Heart right ventricle (tissue), 16 donors: ENCODE data around the gene PRKAR1B. TPM values are rescaled to one million over a fixed set of nuclear protein-coding genes. Genes with fewer than 3 reads are reported as not detected.

ENCODE experiments used
- ATAC-seq, 8 donors: fragments of 200-7000 bp; cut with Tn5 transposase; one replicate each; pipeline ENCODE4 v1.9.1; 2020; ENCODE audit warnings: mild to moderate bottlenecking in 8 of 8, moderate library complexity in 8 of 8, moderate number of reproducible peaks in 1 of 8
- DNase-seq, 2 donors: peaks; one replicate each; pipeline ENCODE4 v3.0.0-alpha.2; 2020
- H3K27ac ChIP-seq, 10 donors: fragments of 200-600 bp; sonication (generic) in 2 of 10; one replicate each; pipeline versions ENCODE4 v1.5.0 to v1.8.0; 2020 to 2022; ENCODE audit warnings: mild to moderate bottlenecking in 3 of 10
- H3K27me3 ChIP-seq, 7 donors: fragments of 200-600 bp; one replicate each; pipeline ENCODE4 v1.8.0; 2021 to 2022; ENCODE audit warnings: mild to moderate bottlenecking in 2 of 7
- H3K36me3 ChIP-seq, 9 donors: fragments of 200-600 bp; sonication (generic) in 1 of 9; one replicate each; pipeline versions ENCODE4 v1.5.0 to v1.8.0; 2020 to 2022; ENCODE audit warnings: mild to moderate bottlenecking in 2 of 9
- H3K4me1 ChIP-seq, 9 donors: fragments of 200-600 bp; sonication (generic) in 1 of 9; one replicate each; pipeline versions ENCODE4 v1.5.0 to v1.8.0; 2020 to 2022; ENCODE audit warnings: mild to moderate bottlenecking in 4 of 9
- H3K4me3 ChIP-seq, 10 donors: fragments of 200-600 bp; sonication (generic) in 2 of 10; one replicate each; pipeline versions ENCODE4 v1.5.0 to v1.8.0; 2020 to 2022; ENCODE audit warnings: mild to moderate bottlenecking in 7 of 10, moderate library complexity in 2 of 10
- H3K9me3 ChIP-seq, 11 donors: fragments of 200-600 bp in 10 of 11; sonication (generic) in 2 of 11; one replicate each; pipeline versions ENCODE4 v1.5.0 to v1.8.0; 2013 to 2022; ENCODE audit warnings: mild to moderate bottlenecking in 2 of 11, control low read depth in 1 of 11, moderate library complexity in 1 of 11
- WGBS, 2 donors: extraction: QIAGEN DNeasy Blood & Tissue Kit; methylation state at CpG; one replicate each; pipeline ENCODE4 v1.1.7; 2013; ENCODE audit warnings: inconsistent platforms in 1 of 2; 5-methylcytosine and 5-hydroxymethylcytosine counted together
- intact Hi-C, 10 donors: fragments of 100-400 bp; cut with DNase I; formaldehyde crosslinking; loops; one replicate each; pipeline versions ENCODE4 v1.11.1 to v1.14.2; 2022
- polyA plus RNA-seq, 2 donors: library from polyadenylated mRNA; stranded (reverse); fragments of 200-250 nt; gene quantifications; one replicate each; pipeline ENCODE4 v1.2.3, GENCODE V29; 2013
- total RNA-seq, 10 donors: library from RNA; stranded (reverse); fragmentation: NEBNext Ultra II Directional in 3 of 10; extraction: Animal tissue kit (Norgen Biotek cat#: 25700) in 3 of 10; gene quantifications; one replicate each; pipeline versions ENCODE4 v1.2.1 to v1.2.4, GENCODE V29; 2021 to 2023
- TF ChIP-seq, protein P1 (sequence below), 9 donors: fragments of 200-600 bp; sonication (generic) in 2 of 9; IDR thresholded peaks; one replicate each; pipeline versions ENCODE4 v1.5.0 to v1.8.0; 2021 to 2022; ENCODE audit warnings: antibody characterized with exemption in 9 of 9, mild to moderate bottlenecking in 5 of 9, moderate library complexity in 1 of 9
- donor health status: Arrhythmogenic right ventricular cardiomyopathy.
- donor health status: ischemic (EF 13 %, LVEDD 7.1; RV severe dilation, severe dysfunction).
- donor health status: healthy with polysubstance abuse.
- donor health status: DM: no; HTN: yes; CAD: no.
- donor health status: DM: no; HTN: no; CAD: no.
- donor health status: ischemic (EF 25% LVEDD 6.9; RV normal size, moderate dysfunction).
- donor health status: ischemic (EF 25% LVEDD 5.7; RV mildly dilated, moderate dysfunction).
- donor health status: healthy.
- donor health status: DM: yes; HTN: yes; CAD: no.
- donor health status: Ischemic cardiomyopathy.
- donor health status: ischemic (EF 35%, LVEDD 5.7; RV mildly dilated, moderate dysfunction).
- donor health status: nonischemic (EF 11% LVEDD 7.7; RV severe dilation, severe dysfunction).
- donor health status: DM: yes; HTN: yes; CAD: no.
- donor health status: PGD.
- donor health status: ischemic (EF 29% LVEDD 5.4; RV normal size, mild dysfunction).
- donor health status: nonischemic (EF 23%, LVEDD 6.1; RV moderate dilation, normal function).

The PRKAR1B gene
- total and polyA plus RNA-seq, 12 donors: 5.0 to 24.5 (median 20.6) TPM

DNA sequence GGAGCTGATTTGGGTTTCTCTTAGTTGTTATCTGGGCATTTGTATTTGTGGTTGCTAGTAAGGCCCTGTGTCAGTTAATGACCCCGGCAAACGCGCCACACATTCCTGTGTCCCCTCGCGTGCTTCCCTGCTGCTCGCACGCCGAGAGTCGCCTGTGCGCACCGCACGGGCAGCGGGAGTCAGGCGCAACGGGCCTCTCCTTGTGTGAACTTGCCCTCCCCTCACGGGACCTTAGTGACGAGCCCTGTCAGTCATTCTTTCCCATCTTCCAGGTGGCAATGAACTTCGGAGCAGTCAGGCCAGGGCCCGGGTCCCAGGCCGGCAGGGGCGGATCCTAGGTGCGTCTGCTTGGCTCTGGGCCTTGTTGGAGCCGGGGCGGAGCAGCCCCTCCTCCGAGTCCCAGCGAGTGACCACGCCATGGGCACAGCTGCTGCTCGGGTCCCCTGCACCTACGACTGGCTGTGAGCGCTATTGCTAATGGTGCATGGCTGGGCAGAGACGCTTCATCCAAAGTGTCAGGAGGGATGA lies 12.4 kb upstream of the PRKAR1B start:
- TF ChIP-seq, protein P1, sequence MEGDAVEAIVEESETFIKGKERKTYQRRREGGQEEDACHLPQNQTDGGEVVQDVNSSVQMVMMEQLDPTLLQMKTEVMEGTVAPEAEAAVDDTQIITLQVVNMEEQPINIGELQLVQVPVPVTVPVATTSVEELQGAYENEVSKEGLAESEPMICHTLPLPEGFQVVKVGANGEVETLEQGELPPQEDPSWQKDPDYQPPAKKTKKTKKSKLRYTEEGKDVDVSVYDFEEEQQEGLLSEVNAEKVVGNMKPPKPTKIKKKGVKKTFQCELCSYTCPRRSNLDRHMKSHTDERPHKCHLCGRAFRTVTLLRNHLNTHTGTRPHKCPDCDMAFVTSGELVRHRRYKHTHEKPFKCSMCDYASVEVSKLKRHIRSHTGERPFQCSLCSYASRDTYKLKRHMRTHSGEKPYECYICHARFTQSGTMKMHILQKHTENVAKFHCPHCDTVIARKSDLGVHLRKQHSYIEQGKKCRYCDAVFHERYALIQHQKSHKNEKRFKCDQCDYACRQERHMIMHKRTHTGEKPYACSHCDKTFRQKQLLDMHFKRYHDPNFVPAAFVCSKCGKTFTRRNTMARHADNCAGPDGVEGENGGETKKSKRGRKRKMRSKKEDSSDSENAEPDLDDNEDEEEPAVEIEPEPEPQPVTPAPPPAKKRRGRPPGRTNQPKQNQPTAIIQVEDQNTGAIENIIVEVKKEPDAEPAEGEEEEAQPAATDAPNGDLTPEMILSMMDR (IDR thresholded peaks at IDR 0.05): no peak
- DNase-seq (no peak), ATAC-seq (peak in 5 of 8 donors; percentile 8 to 51 (median 11))
- no peak overlapping the region for H3K4me3 ChIP-seq
- H3K9me3 ChIP-seq: peaks cover 0 to 7% (median 2%) of the 10 kb centered on the region in 11 donors
- 91 to 96% methylated on average over 31 of the region's 31 CpGs for WGBS, 2 donors
- H3K27me3 ChIP-seq: no peaks in the 10 kb centered on the region
- intact Hi-C loops: loop anchor here in 2 of 10 donors (10.0 kb wide), 2 partner anchors 225 to 235 kb away; partner anchors contain the start of gene PDGFA (in 1 of the 2)
- H3K27ac ChIP-seq: peak overlapping the region in 1 of 10 donors; percentile 51
- peaks cover 0 to 46% (median 3%) of the 10 kb centered on the region in 9 donors for H3K36me3 ChIP-seq
- peaks cover 0 to 21% (median 4%) of the 10 kb centered on the region in 9 donors for H3K4me1 ChIP-seq

DNA sequence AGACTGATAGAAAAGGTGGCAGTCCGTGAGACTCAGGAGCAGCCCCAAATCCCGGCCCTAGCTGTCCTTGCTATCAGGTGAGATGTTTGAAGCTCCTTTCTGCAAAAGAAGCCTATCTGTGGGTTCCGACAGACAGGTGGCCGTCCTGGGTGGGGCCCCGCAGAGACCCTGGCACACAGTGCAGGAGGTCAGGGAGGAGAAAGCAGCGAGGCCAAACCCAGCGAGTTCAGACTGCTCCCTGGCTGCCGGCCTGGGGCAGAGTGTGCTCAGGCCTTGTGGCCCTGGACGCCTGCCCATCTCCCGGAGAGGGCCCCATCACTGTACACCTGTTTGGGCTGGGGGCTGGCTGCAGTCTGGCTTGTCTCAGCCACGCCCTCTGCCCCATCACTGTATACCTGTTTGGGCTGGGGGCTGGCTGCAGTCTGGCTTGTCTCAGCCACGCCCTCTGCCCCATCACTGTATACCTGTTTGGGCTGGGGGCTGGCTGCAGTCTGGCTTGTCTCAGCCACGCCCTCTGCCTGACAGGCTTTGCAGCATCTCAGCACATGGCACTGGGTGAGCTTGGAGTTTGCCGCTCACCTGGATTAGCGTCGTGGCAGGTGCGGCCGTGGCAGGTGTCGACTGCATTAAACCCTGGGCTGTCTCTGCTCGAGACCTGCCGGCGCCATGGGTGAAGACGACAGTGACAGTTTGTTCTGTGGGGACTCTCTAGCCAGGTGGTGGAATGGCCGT lies 11.8 kb upstream of the PRKAR1B start:
- no peak overlapping the region for H3K4me3 ChIP-seq
- DNase-seq: peak in 1 of 2 donors; percentile 50
- 69 to 78% methylated on average over 24 of the region's 24 CpGs for WGBS, 2 donors
- no peaks in the 10 kb centered on the region for H3K27me3 ChIP-seq
- peak overlapping the region; percentile 12 to 73 (median 50) for H3K27ac ChIP-seq
- intact Hi-C loops: loop anchor here in 2 of 10 donors (10.0 kb wide), 2 partner anchors 224 to 234 kb away; partner anchors contain the start of gene PDGFA (in 1 of the 2)
- peak; percentile 48 to 97 (median 86) for ATAC-seq
- peaks cover 0 to 52% (median 4%) of the 10 kb centered on the region in 9 donors for H3K36me3 ChIP-seq
- peaks cover 0 to 21% (median 4%) of the 10 kb centered on the region in 9 donors for H3K4me1 ChIP-seq
- TF ChIP-seq, protein P1 (IDR thresholded peaks at IDR 0.05): peak in 3 of 9 donors; percentile 9 to 31 (median 26)
- peaks cover 0 to 14% (median 7%) of the 10 kb centered on the region in 11 donors for H3K9me3 ChIP-seq

DNA sequence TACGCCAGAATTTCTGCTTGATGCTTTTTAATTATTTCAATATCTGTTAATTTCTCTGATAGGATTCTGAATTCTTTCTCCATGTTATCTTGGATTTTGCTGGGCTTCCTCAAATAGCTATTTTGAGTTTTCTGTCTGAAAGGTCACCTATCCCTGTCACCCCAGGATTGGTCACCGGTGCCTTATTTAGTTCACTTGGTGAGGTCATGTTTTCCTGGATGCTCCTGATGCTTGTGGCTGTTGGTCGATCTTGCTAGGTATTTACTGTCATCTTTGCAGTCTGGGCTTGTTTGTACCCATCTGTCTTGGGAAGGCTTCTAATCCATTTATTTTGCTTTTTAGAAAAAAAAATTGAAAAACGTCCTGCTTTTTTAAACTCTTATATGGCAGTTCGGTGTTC lies 11.2 kb upstream of the PRKAR1B start:
- TF ChIP-seq, protein P1 (IDR thresholded peaks at IDR 0.05): no peak
- Histone ChIP-seq H3K36me3 (peaks cover 0 to 52% (median 4%) of the 10 kb centered on the region in 9 donors), H3K27me3 (no peaks in the 10 kb centered on the region), H3K4me1 (peaks cover 0 to 21% (median 4%) of the 10 kb centered on the region in 9 donors), H3K27ac (peak overlapping the region in 9 of 10 donors; percentile 15 to 73 (median 48)), H3K9me3 (peaks cover 0 to 15% (median 10%) of the 10 kb centered on the region in 11 donors), H3K4me3 (no peak overlapping the region)
- 73 to 74% methylated on average over 5 of the region's 5 CpGs for WGBS, 2 donors
- DNase-seq: no peak
- peak in 4 of 8 donors; percentile 41 to 80 (median 56) for ATAC-seq
- intact Hi-C loops: loop anchor here in 2 of 10 donors (10.0 kb wide), 2 partner anchors 223 to 233 kb away; partner anchors contain the start of gene PDGFA (in 1 of the 2)

DNA sequence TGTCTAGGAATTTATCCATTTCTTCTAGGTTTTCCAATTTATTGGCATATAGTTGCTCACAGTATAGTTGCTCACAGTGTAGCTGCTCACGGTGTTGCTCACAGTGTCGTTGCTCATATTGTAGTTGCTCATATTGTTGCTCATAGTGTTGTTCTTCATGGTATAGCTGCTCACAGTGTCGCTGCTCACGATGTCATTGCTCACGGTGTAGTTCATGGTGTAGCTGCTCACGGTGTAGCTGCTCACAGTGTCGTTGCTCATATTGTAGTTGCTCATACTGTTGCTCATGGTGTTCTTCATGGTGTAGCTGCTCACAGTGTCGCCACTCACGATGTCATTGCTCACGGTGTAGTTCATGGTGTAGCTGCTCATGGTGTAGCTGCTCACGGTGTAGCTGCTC lies 7.7 kb upstream of the PRKAR1B start:
- peaks cover 6 to 47% (median 21%) of the 10 kb centered on the region in 9 donors for H3K4me1 ChIP-seq
- TF ChIP-seq, protein P1 (IDR thresholded peaks at IDR 0.05): no peak
- DNase-seq: no peak

More for the DNA sequence above, 7.7 kb upstream of the PRKAR1B start:
- Histone ChIP-seq H3K9me3 (peaks cover 0 to 15% (median 10%) of the 10 kb centered on the region in 11 donors), H3K27ac (no peak overlapping the region), H3K4me3 (no peak overlapping the region), H3K36me3 (peaks cover 0 to 45% (median 4%) of the 10 kb centered on the region in 9 donors), H3K27me3 (no peaks in the 10 kb centered on the region)
- 98 to 99% methylated on average over 11 of the region's 11 CpGs for WGBS, 2 donors
- intact Hi-C loops: loop anchor here in 7 of 10 donors (5.0 to 10.0 kb wide), 9 partner anchors 37 to 413 kb away; partner anchors contain the start of gene PDGFA (in 3 of the 7)
- ATAC-seq: no peak
